GM19240 (cell line): ENCODE measurements around the gene PMAIP1.
"Not testable (repeated sequence)": the region's sequence is repeated elsewhere in the genome, so short reads cannot be mapped to it uniquely, and the experiment has no call there.

Experiments
- DNase-seq: peaks from one replicate; pipeline ENCODE4 v3.0.0; 2011; ENCODE audit warnings: low spot score; ENCODE audit not compliant: insufficient read length

The PMAIP1 gene

DNA sequence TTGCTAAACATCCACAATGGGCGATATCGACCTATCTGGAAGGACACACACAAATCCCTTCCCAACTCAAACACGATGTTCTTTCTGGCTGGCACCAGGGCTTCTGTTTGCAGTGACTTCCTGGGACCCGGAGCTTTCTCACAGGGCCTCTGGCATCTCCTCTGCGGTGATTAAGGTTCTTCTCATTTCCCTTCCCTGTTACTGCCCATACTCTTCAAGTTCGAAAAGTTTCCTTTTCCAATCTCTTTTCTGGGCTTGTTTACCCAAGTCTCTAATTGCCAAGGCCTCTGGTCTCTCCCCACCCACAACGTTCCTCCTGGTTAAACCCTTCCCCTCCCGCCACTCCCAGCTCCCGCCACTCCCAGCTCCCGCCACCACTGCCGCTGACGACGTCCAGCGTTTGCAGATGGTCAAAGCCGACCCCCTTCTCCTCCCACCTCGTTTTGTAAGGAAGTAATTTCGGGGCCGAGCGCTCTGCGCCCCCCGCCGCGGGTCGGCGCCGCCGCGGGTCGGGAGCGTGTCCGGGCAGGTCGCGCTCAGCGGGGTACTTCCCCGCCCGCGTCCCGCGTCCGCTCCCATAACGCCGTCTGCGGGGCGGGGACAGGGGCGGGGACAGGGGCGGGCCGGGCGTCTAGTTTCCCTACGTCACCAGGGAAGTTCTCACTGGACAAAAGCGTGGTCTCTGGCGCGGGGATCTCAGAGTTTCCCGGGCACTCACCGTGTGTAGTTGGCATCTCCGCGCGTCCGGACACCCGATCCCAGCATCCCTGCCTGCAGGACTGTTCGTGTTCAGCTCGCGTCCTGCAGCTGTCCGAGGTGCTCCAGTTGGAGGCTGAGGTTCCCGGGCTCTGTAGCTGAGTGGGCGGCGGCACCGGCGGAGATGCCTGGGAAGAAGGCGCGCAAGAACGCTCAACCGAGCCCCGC is at the start of gene PMAIP1:
Gene PMAIP1, plus strand, starts transcription at position 699 of the 924 bp plus-strand sequence. Its CDS starts 182 bp downstream, at position 881.
- peak; percentile 39 for DNase-seq

DNA sequence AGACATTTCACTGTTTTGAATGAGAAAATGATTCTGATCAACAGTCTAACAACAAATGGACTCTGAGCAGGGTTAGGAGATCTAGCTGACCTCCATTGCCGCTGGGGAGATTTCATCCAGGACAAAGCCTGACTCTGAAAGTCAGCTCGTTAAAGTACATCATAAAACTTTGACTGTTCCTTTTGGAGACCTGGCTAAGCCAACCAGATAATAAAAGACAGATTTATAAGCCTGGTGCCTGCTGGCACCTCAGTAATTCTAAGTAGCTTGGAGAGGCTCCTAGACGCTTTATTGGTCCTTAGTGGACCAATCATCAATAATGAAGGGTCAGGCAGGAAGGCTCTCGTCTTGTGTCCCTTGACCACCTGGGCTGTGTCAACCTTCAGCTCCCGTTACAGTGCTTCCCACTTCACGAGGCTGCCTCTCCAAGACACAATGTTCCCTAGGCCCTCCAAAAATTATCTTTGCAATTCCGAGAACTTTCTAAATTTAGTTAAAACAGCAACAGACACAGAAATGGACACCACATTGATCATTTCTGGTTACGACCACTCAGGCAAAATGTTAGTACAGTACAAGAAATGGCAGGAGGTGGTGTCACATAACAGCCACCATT is 47.9 kb upstream of the PMAIP1 start:
- no peak for DNase-seq

DNA sequence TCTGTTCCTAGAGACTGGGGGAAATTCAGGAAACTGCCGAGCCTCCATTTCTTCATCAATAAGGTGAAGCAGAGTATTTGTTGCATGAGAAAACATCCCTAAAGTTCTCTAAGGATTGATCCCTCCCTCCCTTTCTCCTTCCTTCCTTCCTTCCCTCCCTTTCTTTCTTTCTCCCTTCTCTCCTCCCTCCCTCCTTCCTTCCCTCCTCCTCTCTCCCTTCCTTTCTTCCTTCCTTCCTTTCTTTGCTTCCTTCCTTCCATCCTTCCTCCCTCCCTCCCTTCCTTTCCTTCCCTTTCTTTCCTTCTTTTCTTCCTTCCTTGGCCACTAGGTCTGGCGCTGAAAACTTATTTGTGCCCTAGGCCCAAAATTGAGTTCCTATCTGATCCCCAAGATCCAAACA is 47.2 kb upstream of the PMAIP1 start:
- DNase-seq = no peak

DNA sequence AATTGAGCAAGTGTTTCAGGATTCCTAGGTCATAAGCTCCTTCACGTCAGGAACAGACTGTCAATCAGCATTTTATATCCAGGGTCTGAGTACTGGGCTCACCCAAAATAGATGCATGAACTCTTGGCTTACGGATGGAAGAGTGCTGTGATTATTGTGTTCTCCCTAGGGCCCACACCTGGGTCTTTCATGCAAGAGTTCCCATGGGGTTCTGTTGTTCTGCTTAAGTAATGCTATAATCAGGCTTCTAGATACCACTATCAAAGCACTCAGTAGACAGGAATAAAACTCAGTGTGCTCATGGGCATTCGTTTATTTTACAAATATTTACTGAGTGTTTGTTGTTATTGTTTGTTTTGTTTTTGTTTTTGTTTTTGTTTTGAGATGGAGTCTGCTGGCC is 46.4 kb upstream of the PMAIP1 start:
- no peak for DNase-seq

DNA sequence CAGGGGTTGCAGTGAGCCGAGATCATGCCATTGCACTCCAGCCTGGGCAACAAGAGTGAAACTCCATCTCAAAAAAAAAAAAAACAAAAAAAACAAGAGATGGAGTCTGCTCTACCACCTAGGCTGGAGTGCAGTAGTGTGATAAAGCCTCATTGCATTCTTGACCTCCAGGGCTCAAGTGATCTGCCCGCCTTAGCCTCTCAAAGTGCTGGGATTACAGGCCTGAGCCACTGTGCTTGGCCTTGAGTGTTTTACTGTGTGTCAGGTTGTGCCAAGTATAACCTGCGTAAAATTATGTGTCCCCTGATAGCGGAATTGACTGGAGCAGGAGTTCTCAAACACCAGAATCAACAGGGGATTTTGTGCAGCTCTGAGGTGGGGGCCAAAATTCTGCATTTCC is 45.8 kb upstream of the PMAIP1 start:
- not testable (repeated sequence) for DNase-seq

DNA sequence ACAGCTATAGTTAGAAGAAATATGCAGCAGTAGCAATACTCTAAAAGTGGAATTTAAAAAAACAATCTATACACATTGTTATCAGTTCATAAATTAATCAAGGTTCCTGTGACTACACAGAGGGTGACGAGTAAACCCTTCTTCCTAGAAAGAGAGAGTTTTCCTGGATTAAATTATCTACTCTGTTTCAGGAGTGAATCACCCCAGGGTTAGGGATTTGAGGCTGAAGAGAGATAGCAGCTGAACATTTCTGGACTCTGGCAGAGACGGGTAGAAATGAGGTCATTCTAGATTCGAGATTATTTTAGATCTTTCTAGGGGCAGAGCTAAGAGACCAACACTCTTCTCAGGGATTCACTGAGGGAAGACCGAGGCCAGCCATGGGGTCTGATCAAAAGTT is 38.8 kb upstream of the PMAIP1 start:
- no peak for DNase-seq

DNA sequence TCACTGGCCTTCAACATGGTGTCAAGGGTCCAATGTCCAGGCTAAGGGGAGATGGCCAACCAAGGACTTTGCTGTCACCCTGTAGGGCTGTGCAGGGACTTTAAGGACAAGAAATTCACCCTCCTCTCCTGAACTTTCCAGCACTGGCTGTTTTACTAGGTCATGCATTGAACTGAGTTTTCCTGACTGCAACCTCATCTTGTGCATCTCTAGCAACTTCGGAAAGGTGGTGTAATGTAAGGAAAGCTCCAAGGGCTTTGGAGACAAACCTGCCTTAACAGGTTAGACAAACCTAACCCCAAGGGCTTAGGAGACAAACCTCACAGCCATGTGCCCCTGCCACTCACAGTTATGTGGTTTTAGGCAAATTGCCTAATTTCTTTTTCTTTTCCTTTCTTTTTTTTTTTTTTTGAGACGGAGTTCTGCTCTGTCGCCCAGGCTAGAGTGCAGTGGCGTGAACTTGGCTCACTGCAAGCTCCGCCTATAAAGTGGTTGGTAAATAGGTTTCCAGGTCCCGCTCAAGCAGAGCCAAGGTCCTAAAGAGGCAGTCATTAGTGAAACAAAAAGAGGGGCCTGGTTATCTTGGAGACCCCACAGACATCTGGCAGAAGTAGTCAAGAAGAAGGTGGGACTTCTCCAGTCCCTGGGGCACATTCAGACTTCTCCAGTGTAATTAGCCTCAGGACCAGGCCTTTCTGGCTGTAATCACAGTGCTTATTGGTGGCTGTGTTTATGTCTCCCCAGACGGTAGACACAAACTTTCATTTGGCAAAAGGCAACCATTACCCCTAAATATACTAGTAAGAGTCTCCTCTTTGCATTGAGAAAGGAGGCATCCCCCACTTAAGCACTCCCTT is 37.6 kb upstream of the PMAIP1 start:
- DNase-seq = no peak

DNA sequence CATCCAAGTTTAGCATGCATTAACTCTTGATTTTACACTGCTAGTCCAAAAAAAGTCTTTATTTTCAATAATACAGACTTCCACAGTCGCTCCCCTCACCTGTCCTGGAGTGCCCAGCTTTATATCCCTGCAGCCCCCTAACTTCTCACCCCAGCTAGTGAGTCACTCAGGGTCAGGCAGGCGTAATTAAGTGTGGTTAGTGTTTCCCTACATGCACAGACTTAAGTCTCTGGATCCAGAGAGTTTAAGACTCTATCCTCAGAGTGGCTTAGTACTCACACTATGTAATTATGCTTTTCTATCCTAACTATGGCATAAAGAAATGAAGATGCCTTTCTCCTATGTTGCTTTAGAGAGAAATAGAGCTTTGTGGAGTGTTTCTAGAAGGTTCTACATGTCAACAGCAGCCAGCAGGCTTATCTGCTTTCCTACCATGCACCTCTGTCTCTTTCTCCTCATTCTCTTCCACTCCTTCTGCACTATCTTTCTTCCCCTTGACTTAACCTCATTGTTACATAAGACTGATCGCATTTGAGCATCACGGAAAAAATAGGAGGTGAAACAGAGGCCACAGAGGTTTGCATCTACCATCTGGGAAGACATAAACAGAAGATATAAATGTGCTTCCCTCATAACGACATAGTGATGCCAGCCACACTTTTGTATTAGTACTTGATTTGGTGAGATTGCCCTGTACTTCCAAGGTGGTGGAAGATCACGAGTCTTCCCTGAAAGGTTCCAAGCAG is 34.4 kb upstream of the PMAIP1 start:
- no peak for DNase-seq

DNA sequence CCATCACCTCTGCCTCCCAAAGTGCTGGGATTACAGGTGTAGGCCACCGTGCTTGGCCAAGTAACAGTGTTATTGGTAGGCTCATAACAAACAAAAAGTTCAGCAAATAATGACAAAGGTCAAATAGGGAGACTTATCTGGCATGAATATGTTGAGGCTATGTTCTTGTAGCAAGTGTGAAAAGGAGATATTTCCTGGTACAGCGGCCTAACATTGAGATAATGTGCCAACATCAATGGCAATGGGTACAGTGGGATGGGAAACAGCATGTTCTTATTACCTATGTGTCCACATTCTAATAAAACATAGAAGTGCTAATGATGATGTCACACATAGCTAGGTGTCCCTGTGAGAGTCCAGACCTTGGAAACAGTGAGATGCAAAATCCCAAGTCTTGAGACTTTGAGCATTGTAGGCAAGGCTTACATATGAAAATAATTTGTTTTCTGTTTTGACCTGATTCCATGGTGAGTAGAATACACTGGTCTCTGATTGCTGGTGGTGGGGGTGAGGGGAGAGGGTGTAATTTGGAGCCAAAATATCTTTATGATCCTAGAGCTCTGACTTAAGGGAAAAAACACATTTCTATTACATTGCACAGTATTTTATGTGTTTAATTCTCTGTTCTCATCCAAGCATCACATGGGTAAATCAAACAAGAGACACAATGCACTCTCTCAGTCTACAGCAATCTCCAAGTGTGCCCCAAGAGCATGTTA is 33.1 kb upstream of the PMAIP1 start:
- no peak for DNase-seq

DNA sequence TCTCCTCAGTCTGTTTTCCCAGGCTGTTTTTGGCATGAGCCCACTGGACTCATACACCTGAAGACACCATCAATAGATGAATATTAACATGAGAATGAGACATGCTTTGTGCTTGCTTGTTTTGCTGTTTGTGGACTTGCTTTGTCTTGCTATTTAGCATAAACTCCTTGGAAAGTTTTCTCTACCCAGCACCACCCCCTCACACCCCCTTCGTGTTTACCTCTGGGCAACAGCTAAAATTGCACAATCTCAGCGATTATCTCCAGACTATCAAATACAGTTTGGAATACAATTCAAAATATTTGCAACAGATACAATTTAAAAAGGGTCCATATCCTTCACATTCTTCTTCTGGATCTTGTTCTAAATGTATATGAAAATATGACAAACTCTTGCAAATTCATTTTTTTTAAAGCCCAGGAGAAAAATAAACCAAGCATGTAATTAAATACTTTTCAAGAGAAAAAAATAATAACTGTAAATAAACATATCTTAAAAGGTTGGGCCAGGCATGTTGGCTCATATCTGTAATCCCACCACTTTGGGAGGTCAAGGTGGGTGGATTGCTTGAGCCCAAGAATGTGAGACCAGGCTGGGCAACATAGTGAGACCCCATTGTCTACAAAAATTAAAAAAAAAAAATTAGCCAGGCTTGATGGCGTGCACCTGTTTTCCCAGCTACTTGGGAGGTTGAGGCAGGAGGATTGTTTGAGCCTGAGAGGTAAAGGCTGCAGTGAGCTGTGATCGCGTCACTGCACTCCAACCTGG is 32.3 kb upstream of the PMAIP1 start:
- no peak for DNase-seq

DNA sequence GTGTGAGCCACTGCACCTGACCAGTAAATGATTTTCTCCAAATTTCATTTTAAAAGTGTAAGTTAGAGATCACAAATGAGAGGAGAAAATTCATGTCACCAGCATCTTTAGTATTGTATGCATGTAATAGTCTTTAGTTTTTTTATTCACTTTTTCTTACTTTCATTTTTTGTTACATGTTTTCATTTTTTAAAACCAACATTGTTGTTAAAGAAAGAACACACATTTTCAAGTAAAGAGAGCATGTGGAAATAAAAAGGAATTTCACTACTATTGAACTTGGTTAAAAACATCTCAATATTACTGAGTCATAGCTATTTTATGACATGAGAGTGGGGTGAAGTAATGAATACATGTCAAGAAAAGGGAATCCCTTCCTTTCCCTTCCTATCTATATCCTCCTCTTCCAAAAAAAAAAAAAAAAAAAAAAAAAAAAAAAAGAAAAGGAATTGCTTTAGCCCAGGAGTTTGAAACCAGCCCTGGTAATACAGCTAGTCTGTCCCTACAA is 29.1 kb upstream of the PMAIP1 start:
- DNase-seq = no peak

DNA sequence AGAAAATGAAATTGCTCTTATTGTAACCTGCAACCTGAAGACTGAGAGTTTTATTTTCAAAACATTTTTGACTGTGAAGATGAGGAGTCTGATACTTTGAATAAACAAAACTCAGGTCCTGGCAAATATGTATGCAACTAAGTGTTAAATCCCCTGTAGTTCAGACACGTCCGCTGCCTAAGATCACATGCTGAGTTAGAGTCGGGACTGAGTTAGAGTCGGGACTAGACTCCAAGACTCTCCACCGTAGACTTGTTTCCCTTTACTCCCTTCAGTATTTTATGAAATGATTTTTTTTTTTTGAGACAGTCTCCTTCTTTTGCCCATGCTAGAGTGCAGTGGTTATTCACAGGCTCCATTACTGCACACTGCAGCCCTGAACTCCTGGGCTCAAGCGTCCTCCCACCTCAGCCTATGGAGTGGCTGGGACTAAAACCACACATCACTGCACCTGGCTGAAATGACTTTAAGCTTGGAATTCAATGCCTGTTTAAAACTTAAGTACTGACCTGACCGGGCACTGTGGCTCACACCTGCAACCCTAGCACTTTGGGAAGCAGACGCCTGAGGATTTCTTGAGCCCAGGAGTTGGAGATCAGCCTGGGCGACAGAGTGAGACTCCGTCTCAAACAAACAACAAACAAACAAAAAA is 28.0 kb upstream of the PMAIP1 start:
- DNase-seq = no peak

DNA sequence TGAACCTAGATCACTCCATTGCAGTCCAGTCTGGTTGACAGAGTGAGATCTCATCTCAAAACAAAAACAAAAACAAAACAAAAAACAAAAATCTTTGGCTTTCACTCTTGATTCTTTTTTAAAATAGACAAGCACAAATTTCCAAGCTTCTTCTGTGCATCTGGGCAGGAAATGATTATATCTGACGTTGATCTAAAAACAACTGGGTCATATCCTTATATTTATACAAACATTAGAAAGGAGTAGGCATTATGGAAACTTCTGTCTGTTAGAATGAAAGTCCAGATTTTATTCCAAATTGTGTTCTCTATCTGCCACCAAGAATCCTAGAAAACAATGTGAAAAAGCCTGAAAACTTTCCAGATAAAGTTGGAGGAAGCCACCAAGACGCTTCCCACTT is 26.2 kb upstream of the PMAIP1 start:
- DNase-seq = no peak

DNA sequence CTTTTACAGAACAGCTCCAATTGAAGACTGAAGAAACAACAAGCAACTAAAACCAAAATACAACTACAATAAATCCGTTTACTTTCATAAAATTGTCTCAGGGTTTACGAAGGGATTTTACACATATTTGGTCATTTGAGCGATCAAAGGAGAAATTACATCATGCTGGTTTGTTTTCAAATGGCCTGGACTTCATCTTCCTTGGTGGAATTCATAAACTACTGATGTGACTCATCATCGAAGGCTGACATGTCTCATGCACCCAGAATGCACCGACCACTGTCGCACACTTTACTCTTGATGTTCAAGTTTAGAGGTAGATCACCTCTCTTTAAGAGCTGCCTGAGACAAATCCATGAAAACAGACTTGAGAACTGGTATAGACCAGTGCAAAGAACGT is 25.6 kb upstream of the PMAIP1 start:
- no peak for DNase-seq

DNA sequence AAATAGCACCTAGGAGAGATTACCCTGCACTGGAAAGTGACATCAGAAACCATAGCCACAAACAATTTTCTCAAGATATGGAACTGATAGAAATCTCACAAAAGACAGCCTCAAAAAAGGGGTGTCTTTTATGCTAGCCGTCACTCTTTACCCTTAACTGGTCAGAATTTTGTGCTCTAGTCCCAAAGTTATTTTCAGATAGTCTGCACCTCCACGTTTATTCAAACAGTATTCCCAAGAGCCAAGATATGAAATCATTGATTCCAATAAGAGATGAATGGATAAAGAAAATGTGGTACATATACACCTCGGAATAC is 23.5 kb upstream of the PMAIP1 start:
- DNase-seq = no peak

DNA sequence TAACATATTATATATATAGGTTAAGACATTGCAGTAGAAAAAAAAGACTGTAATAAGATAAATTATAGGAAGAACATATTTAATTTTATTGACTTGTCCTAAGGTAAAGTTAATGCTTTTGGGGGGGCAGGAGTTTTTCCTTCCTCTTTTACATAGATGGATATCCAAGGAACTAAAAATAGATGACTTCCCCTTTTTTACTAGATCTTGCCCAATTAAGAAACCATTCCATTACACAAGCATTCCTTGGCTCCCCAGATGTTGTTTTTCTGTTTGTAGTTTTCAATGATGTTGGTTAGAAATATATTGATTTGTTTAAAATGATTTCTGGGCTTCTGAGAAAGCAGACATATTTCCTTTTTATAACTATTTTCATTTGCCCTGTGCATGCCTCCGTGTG is 22.4 kb upstream of the PMAIP1 start:
- DNase-seq = no peak

DNA sequence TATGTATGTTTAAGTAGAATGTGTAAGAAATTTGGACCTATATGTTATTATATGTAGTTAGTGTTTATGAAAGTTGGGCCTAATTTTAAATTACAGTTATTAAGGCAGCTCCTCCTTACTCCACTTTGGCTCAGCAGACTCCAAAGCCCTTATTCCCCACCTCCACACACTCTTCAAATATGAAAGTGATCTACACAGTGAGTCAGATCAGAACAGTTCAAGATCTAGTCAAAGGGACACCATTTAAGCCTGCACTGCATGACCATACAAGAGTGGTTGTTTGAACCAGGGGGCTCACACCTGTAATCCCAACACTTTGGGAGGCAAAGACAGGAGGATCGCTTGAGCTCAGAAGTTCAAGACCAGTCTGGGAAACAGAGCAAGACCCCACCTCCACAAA is 21.2 kb upstream of the PMAIP1 start:
- no peak for DNase-seq

DNA sequence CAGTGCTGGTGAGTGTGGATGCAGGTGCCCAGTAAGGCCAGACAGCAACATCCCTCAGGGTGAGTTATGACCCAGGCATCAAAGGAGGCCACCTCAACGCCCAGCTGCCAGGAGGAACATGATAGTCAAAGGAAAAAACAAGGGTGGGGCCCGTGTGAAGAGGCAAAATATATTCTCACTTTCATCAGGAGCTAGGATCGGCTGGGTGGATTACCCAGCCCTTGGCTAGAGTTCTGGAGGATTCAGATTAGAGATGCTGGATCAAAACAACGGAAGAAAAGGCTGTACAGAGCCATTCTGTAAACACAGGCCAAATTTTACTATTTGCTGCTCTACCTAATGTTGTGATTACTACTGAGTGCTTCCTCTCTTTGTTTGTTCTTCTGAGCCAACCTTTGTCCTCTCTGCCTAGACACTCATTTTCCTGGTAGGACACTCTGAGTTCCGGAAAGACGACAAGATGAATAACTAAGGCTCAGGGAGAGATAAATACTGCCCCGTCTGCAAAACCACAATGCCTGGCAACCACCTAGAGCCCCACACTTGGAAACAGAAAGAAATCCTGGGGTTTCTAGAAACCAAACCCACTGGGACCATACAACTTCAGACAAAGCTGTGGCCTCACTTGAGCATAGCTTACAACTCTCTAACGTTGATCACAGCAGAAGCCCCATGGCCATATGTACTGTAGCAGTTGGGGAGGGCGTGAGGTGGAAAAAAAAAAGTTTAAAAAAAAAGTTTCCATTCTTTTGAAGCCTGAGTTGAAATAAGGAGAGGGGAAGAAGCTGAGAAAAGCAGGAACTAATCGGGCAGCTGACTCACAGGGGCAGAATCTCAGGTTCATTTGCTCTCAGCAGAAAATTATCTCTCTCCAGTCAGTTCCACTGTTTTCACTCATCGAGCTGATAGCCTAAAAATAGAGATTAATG is 17.8 kb upstream of the PMAIP1 start:
- no peak for DNase-seq
